ENCODE measurements around the gene SDK1. TPM values are rescaled to one million over a fixed set of nuclear protein-coding genes. Genes with fewer than 3 reads are reported as not detected.
A peak's percentile ranks its signal among the peaks of the same experiment; 100 is the strongest.

SDK1 gene
- total RNA-seq, 1 donor from 2014 or later: 225 TPM

DNA sequence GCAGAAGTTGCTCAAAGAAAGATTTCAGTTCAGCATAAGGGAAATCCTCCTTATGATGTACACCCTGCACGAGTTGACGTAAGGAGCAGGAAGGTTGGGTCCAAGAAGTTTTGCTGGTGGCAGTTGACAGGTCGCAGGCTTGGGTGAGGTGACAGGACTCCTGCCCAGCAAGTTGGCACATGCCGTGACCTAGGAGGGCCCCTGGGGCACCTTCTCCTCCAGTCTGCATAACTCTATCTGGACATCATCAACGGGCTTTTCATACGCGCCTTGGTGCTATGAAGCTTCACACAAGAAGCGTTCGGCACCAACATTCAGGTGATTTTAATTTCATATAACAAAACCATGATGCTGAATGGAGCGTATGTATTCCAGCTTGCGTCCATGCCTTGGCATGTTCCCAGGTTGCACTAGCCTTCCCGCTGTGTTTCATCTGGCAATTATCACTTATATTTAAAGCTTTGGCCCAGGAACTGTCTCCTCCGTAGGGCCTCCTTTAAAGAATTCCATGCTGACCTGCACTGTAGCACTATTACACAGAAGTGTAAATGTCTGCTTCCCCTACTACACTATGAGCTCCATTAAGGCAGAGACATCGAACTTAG, 729.4 kb downstream of the SDK1 start:
- Mint-ChIP-seq H3K9me3 (ENCODE audit: unreplicated experiment) (peaks cover 18% of the 10 kb centered on the region), H3K36me3 (ENCODE audit: unreplicated experiment) (peaks cover 23% of the 10 kb centered on the region), H3K27me3 (ENCODE audit: unreplicated experiment) (peaks cover 8% of the 10 kb centered on the region), H3K27ac (ENCODE audit: unreplicated experiment) (no peak overlapping the region), H3K4me3 (ENCODE audit: unreplicated experiment) (no peak overlapping the region), H3K4me1 (ENCODE audit: low read depth, unreplicated experiment) (no peaks in the 10 kb centered on the region)
- TF ChIP-seq, protein P1, sequence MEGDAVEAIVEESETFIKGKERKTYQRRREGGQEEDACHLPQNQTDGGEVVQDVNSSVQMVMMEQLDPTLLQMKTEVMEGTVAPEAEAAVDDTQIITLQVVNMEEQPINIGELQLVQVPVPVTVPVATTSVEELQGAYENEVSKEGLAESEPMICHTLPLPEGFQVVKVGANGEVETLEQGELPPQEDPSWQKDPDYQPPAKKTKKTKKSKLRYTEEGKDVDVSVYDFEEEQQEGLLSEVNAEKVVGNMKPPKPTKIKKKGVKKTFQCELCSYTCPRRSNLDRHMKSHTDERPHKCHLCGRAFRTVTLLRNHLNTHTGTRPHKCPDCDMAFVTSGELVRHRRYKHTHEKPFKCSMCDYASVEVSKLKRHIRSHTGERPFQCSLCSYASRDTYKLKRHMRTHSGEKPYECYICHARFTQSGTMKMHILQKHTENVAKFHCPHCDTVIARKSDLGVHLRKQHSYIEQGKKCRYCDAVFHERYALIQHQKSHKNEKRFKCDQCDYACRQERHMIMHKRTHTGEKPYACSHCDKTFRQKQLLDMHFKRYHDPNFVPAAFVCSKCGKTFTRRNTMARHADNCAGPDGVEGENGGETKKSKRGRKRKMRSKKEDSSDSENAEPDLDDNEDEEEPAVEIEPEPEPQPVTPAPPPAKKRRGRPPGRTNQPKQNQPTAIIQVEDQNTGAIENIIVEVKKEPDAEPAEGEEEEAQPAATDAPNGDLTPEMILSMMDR (IDR thresholded peaks at IDR 0.05; ENCODE audit: partially characterized antibody, unreplicated experiment): no peak
- DNase-seq: no peak

DNA sequence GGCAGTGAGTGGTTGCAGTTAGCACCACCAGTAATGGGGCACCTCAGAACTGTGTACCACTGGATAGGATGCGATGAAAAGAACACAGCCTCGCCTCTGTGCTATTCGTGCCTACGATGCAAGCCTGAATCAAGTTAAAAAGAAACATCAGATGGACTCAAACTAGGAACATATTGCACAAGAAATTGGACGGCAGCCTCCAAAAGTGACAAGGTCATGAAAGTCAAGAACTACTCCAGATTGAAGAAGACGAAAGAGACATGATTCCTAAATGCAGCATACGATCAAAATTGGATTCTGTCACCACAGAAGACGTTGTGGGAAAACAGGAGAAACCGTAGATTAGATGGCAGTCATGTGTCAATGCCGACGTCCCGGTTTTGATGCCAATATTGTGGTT, 732.9 kb downstream of the SDK1 start:
- DNase-seq: no peak
- peaks cover 6% of the 10 kb centered on the region for H3K4me1 Mint-ChIP-seq (ENCODE audit: low read depth, unreplicated experiment)
- TF ChIP-seq, protein P1 (IDR thresholded peaks at IDR 0.05; ENCODE audit: partially characterized antibody, unreplicated experiment): no peak
- H3K27me3 Mint-ChIP-seq (ENCODE audit: unreplicated experiment): peaks cover 2% of the 10 kb centered on the region
- peaks cover 16% of the 10 kb centered on the region for H3K36me3 Mint-ChIP-seq (ENCODE audit: unreplicated experiment)
- peaks cover 10% of the 10 kb centered on the region for H3K9me3 Mint-ChIP-seq (ENCODE audit: unreplicated experiment)
- no peak overlapping the region for H3K4me3 Mint-ChIP-seq (ENCODE audit: unreplicated experiment)
- no peak overlapping the region for H3K27ac Mint-ChIP-seq (ENCODE audit: unreplicated experiment)

DNA sequence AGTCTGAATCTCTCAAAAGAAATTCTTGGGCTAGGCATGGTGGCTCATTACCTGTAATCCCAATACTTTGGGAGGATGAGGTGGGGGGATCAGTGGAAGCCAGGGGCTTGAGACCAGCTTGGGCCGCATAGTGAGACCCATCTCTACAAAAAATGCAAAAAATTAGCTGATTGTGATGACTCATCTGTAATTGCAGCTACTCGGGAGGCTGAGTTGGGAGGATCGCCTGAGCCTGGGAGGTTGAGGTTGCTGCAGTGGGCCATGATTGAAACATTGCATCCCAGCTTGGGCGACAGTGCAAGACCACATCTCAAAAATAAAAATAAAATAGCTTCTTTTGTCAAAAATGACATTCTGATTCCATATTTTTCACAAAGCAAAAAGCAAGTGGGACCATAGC, 736.3 kb downstream of the SDK1 start:
- peaks cover 8% of the 10 kb centered on the region for H3K4me1 Mint-ChIP-seq (ENCODE audit: low read depth, unreplicated experiment)
- TF ChIP-seq, protein P1 (IDR thresholded peaks at IDR 0.05; ENCODE audit: partially characterized antibody, unreplicated experiment): no peak
- H3K27me3 Mint-ChIP-seq (ENCODE audit: unreplicated experiment): peaks cover 2% of the 10 kb centered on the region
- peaks cover 12% of the 10 kb centered on the region for H3K9me3 Mint-ChIP-seq (ENCODE audit: unreplicated experiment)
- H3K4me3 Mint-ChIP-seq (ENCODE audit: unreplicated experiment): no peak overlapping the region
- H3K27ac Mint-ChIP-seq (ENCODE audit: unreplicated experiment): no peak overlapping the region
- peaks cover 11% of the 10 kb centered on the region for H3K36me3 Mint-ChIP-seq (ENCODE audit: unreplicated experiment)
- no peak for DNase-seq

- Mint-ChIP-seq H3K27me3 (ENCODE audit: unreplicated experiment) (peaks cover 2% of the 10 kb centered on the region), H3K4me3 (ENCODE audit: unreplicated experiment) (no peak overlapping the region), H3K9me3 (ENCODE audit: unreplicated experiment) (peaks cover 12% of the 10 kb centered on the region), H3K4me1 (ENCODE audit: low read depth, unreplicated experiment) (peaks cover 12% of the 10 kb centered on the region), H3K36me3 (ENCODE audit: unreplicated experiment) (peaks cover 7% of the 10 kb centered on the region), H3K27ac (ENCODE audit: unreplicated experiment) (no peak overlapping the region)
- DNase-seq: no peak
- TF ChIP-seq, protein P1 (IDR thresholded peaks at IDR 0.05; ENCODE audit: partially characterized antibody, unreplicated experiment): no peak
These were observed 736.8 kb downstream of the SDK1 start for GRCh38 chr7:4037877-4038276.

DNA sequence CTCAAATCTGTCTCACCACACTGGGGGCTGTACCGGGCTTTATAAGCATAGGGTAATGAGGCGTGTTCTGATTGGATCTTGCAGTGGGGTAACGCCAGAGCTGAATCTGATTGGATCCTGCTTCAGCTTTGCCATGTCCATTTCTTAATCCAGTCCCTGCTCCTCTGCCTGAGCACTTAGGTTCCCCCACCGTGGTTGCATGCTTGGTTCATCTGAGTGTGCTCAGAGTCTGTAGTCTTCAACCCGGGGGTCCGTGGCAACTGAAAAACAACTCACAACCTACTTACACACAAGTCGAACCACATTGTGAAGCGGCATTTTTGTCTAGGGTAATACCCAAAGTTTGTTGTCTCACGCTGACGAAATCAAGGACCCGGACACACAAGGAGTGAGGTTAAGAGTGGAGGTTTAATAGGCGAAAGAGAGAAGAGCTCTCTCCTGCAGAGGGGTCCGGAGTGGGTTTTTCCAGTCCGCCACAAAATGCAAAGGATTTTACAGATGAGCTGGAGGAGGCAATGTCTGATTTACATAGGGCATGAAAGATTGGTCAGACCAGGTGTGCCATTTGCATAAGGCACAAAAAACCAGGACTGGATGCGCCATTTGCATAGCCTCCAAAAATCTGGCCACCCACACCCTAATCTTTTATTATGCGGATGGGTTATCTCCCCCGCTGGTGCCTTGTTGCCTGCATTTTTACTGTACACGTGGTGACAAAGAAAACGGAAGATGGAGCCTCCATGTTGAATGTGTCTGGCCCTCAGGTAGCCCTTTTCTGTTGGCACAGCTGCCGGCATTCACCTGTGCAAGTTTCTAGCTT, 739.3 kb downstream of the SDK1 start:
- peaks cover 12% of the 10 kb centered on the region for H3K4me1 Mint-ChIP-seq (ENCODE audit: low read depth, unreplicated experiment)
- no peak for DNase-seq
- peaks cover 8% of the 10 kb centered on the region for H3K27me3 Mint-ChIP-seq (ENCODE audit: unreplicated experiment)
- peak overlapping the region; percentile 31 for H3K27ac Mint-ChIP-seq (ENCODE audit: unreplicated experiment)
- TF ChIP-seq, protein P1 (IDR thresholded peaks at IDR 0.05; ENCODE audit: partially characterized antibody, unreplicated experiment): no peak
- no peak overlapping the region for H3K4me3 Mint-ChIP-seq (ENCODE audit: unreplicated experiment)
- peaks cover 6% of the 10 kb centered on the region for H3K9me3 Mint-ChIP-seq (ENCODE audit: unreplicated experiment)
- no peaks in the 10 kb centered on the region for H3K36me3 Mint-ChIP-seq (ENCODE audit: unreplicated experiment)
